ENCODE data around the gene GOLGA6L7. TPM values are rescaled to one million over a fixed set of nuclear protein-coding genes. Genes with fewer than 3 reads are reported as not detected.
"Not testable (repeated sequence)": the region's sequence is repeated elsewhere in the genome, so short reads cannot be mapped to it uniquely, and the experiment has no call there.

Gene GOLGA6L7
- total RNA-seq, 8 experiments from 2014 or later, result 0.21 to 1.4 (median 0.46) TPM; not detected in 3

DNA sequence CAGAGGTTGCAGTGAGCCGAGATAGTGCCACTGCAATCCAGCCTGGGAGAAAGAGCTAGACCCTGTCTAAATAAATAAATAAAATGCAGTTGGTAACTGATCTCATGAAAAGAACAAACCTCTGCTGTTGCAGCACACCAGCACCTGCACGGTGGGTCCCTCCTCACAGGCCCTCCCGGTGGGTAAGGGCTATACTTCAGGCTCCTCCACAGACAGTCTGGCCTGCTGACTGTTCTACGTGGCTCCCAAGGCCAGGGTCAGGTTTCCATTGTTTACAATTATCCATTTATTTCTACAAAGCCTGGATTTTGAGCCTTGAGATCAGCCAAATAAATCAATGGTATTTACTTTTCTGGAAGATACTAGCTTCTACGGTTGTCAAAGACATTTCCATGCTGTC, 32.2 kb upstream of the GOLGA6L7 start:
- peak in 1 of 8 experiments; percentile 21 for ATAC-seq (replicated peaks in 6 of 8)
- H3K27ac ChIP-seq, result no peak overlapping the region
- in situ Hi-C loops (cut with MboI; ENCODE audit: low pct_unique_long_range_greater_than_20kb in 2 of 9, low sequenced_read_pairs in 9 of 9, unreplicated experiment in 9 of 9), result loop anchor here in 4 of 9 experiments (25.0 kb wide), 1 partner anchor 207 kb away; no protein-coding TSS in a partner anchor
- WGBS, 10 experiments, result 74 to 100% (median 79%) methylated on average over 1 to 5 of the region's 5 CpGs; no CpG with 5 or more reads in 6 of the 10 experiments
- H3K4me3 ChIP-seq, result no peak overlapping the region
- H3K4me1 ChIP-seq (replicated peaks in 1 of 2), result peaks cover 5 to 8% of the 10 kb centered on the region in 2 donors

DNA sequence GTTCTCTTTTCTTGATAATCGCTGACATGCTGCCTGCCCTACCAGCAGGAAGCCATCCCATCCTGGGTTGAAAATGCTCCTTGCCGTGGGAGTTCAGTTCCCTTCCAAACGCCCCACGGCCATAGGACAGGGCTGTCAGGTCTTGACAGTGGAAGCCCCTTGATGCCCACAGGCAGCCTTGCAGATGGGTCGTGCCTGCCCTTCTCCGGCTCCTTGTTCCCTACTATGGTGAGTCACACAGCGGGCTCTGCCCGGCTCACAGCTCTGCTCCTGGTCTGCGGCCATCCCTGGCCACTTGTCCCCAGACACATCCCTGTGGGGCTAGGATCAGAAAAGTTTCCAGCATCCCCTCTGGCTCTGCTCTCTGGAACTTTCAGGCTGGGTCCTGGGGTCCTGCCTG, 31.1 kb upstream of the GOLGA6L7 start:
- Histone ChIP-seq H3K27ac (no peak overlapping the region), H3K4me1 (replicated peaks in 1 of 2) (no peaks in the 10 kb centered on the region), H3K4me3 (no peak overlapping the region)
- ATAC-seq (replicated peaks in 6 of 8), result no peak
- in situ Hi-C loops (cut with MboI; ENCODE audit: low pct_unique_long_range_greater_than_20kb in 2 of 9, low sequenced_read_pairs in 9 of 9, unreplicated experiment in 9 of 9), result loop anchor here in 4 of 9 experiments (25.0 kb wide), 1 partner anchor 208 kb away; no protein-coding TSS in a partner anchor
- WGBS, 10 experiments, result 0 to 100% (median 86%) methylated on average over 1 to 8 of the region's 9 CpGs; no CpG with 5 or more reads in 3 of the 10 experiments

DNA sequence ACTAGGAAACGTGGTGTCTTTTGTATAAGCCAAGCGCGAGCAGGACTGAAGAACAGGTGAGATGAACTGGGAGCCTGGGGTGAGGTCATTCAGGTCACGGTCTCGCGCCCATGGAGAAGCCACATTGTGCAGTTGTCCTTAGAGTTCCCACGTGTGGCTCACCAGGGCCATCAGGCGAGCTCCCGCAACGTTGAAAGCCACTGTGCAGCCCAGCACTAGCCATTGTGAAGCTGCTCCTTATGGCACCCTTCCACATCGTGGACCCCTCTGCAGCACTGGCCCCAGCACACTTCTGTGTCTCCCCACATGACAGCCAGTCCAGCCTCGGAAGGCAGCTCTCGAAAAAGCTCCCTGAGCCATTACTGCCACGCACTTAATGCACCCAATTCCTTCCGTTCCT, 29.8 kb upstream of the GOLGA6L7 start:
- no peak overlapping the region for H3K27ac ChIP-seq
- ATAC-seq (replicated peaks in 6 of 8), result no peak
- 40 to 100% (median 90%) methylated on average over 1 to 12 of the region's 15 CpGs; no CpG with 5 or more reads in 2 of the 10 experiments for WGBS, 10 experiments
- H3K4me3 ChIP-seq, result no peak overlapping the region
- in situ Hi-C loops (cut with MboI; ENCODE audit: low pct_unique_long_range_greater_than_20kb in 2 of 9, low sequenced_read_pairs in 9 of 9, unreplicated experiment in 9 of 9), result loop anchor here in 4 of 9 experiments (25.0 kb wide), 1 partner anchor 209 kb away; no protein-coding TSS in a partner anchor
- no peaks in the 10 kb centered on the region for H3K4me1 ChIP-seq (replicated peaks in 1 of 2)

DNA sequence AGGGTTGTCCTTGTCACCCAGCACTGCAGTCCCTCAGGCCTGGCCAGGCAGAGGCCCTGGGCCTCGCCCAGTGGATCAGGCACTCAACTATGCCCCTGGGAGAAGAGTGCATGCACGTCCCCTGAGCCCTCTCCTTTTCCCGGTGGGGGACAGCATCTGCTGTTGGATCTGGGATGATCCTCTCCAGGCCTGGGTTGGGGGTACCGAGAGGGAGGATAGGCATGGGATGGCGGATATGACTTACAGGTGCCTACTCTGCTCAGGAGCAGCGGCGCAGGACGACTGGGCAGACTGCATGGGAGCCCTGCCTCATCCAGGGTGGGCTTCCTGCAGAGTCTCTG, 28.4 kb upstream of the GOLGA6L7 start:
- 70 to 100% (median 83%) methylated on average over 1 to 2 of the region's 8 CpGs; no CpG with 5 or more reads in 6 of the 10 experiments for WGBS, 10 experiments
- no peak overlapping the region for H3K27ac ChIP-seq

DNA sequence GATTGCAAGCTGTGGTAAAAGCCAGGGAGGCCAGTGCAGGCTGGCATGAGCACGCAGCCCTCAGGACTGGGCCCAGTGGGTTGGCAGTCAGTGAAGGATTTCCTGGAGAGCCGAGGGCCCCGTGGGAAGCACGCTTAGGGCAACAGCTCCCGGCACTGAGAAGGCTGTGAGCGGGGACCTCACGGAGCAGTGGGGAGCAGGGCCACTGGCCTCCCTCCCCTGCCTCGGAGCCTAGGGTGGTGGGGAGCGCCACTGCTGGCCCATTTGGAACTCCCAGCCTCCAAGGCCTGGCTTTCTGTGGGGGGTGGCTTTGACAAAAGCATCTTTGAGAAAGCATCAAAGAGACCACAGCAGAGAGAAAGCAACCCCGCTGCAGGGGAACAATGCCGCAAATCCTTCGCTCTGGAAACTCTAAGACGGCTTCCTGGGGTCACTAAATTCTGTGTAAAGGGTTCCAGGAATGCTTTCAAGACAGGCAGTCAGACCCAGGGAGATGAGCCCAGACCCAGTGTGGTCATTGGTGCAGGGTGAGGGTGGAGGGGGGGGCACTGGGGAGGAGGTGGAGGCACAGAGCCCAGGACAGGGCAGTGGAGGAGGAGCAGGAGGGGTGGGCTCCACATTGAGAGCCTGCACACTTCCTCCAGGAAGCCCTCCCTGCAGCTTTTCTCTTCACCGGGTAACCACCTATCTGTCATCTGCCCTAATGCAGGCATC, 27.8 kb upstream of the GOLGA6L7 start:
- H3K4me1 ChIP-seq (replicated peaks in 1 of 2), result no peaks in the 10 kb centered on the region
- ATAC-seq (replicated peaks in 6 of 8), result peak in 2 of 8 experiments; percentile 24 to 30
- WGBS, 10 experiments, result 0 to 88% (median 70%) methylated on average over 1 to 4 of the region's 14 CpGs; no CpG with 5 or more reads in 4 of the 10 experiments
- H3K27ac ChIP-seq, result no peak overlapping the region
- no peak overlapping the region for H3K4me3 ChIP-seq
- in situ Hi-C loops (cut with MboI; ENCODE audit: low pct_unique_long_range_greater_than_20kb in 2 of 9, low sequenced_read_pairs in 9 of 9, unreplicated experiment in 9 of 9), result loop anchor here in 4 of 9 experiments (25.0 kb wide), 1 partner anchor 211 kb away; no protein-coding TSS in a partner anchor

More for the DNA sequence above, 28.4 kb upstream of the GOLGA6L7 start:
- no peak for ATAC-seq (replicated peaks in 6 of 8)
- in situ Hi-C loops (cut with MboI; ENCODE audit: low pct_unique_long_range_greater_than_20kb in 2 of 9, low sequenced_read_pairs in 9 of 9, unreplicated experiment in 9 of 9), result loop anchor here in 4 of 9 experiments (25.0 kb wide), 1 partner anchor 210 kb away; no protein-coding TSS in a partner anchor
- no peaks in the 10 kb centered on the region for H3K4me1 ChIP-seq (replicated peaks in 1 of 2)
- no peak overlapping the region for H3K4me3 ChIP-seq

DNA sequence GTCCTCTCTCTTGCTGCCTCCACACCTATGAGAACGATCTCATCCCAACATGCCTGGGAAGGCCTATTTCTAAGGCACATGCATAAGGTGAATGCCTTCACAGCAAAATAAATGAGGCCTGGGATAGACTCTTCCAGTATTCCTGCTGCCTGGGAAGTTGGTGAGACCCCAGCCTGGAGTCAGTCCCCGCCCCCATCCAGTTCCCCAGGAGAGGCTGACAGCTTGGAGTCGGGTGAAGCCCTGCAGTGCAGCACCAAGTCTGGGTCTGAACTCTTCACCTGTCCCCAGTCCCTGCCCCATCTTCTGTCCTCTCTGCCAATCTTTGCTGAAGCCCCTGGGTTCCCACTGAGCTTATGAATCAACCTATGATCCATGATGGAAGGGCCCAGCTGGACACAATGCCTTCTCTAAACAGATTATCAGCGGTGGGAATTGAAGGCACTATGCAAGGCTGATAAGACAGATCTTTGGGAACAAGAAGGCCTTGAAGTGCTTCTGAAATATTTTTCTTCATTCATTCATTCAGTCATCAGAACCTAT, 27.1 kb upstream of the GOLGA6L7 start:
- Histone ChIP-seq H3K4me3 (no peak overlapping the region), H3K27ac (no peak overlapping the region), H3K4me1 (replicated peaks in 1 of 2) (no peaks in the 10 kb centered on the region)
- in situ Hi-C loops (cut with MboI; ENCODE audit: low pct_unique_long_range_greater_than_20kb in 2 of 9, low sequenced_read_pairs in 9 of 9, unreplicated experiment in 9 of 9), result loop anchor here in 4 of 9 experiments (25.0 kb wide), 1 partner anchor 212 kb away; no protein-coding TSS in a partner anchor
- ATAC-seq (replicated peaks in 6 of 8), result no peak
- 17 to 70% (median 34%) methylated on average over 1 to 2 of the region's 4 CpGs; no CpG with 5 or more reads in 6 of the 10 experiments for WGBS, 10 experiments

DNA sequence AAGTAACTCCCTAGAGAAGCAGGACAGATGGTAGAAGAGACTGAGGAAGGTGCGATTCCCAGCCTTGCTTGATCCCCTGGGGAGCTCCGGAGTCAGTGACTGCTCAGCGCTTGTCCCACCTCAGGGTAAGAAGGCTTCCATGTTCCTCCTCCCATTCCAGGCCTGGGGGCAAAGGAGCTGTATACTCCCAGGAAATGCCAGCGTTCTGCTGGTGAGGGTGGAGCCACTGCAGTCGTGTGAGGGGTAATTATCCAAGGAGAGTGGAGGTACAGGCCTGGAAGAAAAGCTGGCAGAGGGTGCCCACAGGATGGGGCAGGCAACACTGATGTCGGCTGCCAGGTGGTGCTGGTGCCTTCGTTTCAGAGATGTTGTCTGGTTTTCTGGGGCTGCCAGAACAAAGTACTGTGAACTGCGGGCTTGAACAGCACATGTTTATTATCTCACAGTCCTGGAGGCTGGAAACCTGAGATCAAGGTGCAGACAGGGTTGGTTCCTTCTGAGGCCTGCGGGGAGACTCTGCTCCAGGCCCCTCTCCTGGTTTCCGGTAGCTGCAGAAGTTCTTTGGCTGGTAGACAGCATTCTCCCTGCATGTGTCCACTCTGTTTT, 25.2 kb upstream of the GOLGA6L7 start:
- Histone ChIP-seq H3K27ac (no peak overlapping the region), H3K4me1 (replicated peaks in 1 of 2) (no peaks in the 10 kb centered on the region), H3K4me3 (no peak overlapping the region)
- ATAC-seq (replicated peaks in 6 of 8), result peak in 2 of 8 experiments; percentile 46 to 68
- WGBS, 10 experiments, result 29 to 100% (median 65%) methylated on average over 1 to 5 of the region's 10 CpGs; no CpG with 5 or more reads in 4 of the 10 experiments
- in situ Hi-C loops (cut with MboI; ENCODE audit: low pct_unique_long_range_greater_than_20kb in 2 of 9, low sequenced_read_pairs in 9 of 9, unreplicated experiment in 9 of 9), result no loop called here

DNA sequence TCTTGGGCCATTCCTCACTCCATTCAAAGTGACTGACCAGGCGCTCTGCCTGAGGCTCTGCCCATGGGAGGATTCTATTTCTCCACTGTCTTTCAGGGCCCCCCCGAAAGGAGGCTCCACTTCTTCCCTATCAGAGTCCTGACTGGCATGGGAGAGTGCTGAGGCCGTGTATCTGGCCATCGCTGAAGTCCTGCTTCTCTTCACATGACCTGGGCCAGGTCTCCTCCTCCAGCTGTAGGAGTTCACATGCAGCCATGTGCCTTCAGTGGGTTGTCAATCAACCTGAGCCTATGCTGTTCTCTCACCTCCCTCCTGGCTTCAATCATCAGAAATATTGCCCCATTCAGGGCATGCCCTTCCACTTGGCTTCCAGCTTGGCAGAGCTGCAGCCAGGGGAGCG, 24.6 kb upstream of the GOLGA6L7 start:
- in situ Hi-C loops (cut with MboI; ENCODE audit: low pct_unique_long_range_greater_than_20kb in 2 of 9, low sequenced_read_pairs in 9 of 9, unreplicated experiment in 9 of 9), result no loop called here
- Histone ChIP-seq H3K4me1 (replicated peaks in 1 of 2) (no peaks in the 10 kb centered on the region), H3K4me3 (no peak overlapping the region), H3K27ac (no peak overlapping the region)
- WGBS, 10 experiments, result 31 to 100% (median 90%) methylated on average over 1 to 4 of the region's 5 CpGs; no CpG with 5 or more reads in 5 of the 10 experiments
- no peak for ATAC-seq (replicated peaks in 6 of 8)

DNA sequence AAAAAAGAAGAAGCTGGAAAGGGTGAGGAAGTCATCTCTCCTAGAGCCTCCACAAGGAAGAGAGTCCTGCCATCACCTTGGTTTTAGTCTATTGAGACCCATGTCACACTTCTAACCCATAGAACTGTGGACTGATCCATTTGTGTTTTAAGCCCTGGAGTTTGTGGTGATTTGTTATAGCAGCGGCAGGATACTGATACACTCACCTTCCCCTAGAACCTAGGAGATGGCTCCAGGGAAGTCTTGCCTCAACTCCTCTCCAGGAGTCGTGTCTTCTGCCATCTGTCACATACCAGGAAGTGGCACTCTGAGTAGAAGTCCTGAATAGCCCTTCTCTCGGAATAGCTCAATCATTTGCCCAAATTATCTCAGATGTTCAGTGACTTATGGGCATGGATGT, 22.7 kb upstream of the GOLGA6L7 start:
- WGBS, 10 experiments, result 33 to 100% (median 60%) methylated on average over 1 to 3 of the region's 3 CpGs; no CpG with 5 or more reads in 3 of the 10 experiments
- no peak overlapping the region for H3K4me3 ChIP-seq
- no peak overlapping the region for H3K27ac ChIP-seq
- in situ Hi-C loops (cut with MboI; ENCODE audit: low pct_unique_long_range_greater_than_20kb in 2 of 9, low sequenced_read_pairs in 9 of 9, unreplicated experiment in 9 of 9), result no loop called here
- no peak for ATAC-seq (replicated peaks in 6 of 8)
- H3K4me1 ChIP-seq (replicated peaks in 1 of 2), result no peaks in the 10 kb centered on the region

DNA sequence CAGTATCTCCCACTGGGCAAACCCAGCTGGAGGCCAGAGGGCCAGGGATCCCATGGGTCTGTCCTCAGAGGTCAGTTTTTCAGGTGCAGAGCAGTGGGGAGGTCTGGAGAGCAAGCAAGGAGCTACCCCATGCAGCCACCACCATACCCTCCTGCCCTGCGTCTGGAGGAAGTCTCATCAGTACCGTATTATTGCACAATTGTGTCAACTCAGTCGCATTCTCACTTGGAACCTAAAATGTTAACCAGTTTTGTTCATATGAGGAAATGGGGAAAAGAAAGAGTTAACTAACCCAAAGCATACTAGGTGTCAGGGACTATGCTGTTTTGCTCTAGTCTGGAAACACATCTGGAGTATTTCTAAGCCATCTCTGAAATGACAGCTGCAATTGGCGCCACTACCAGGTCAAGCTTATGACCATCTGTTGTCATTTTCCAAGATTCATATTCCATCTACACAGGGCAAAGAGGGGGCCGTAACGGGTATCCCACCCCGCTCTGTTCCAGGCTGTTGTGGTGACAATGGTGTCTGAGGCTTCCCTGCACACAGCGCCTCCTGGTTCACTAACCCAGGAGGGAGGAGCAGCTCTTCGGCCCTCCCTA, 20.4 kb upstream of the GOLGA6L7 start:
- Histone ChIP-seq H3K27ac (no peak overlapping the region), H3K4me1 (replicated peaks in 1 of 2) (no peaks in the 10 kb centered on the region), H3K4me3 (no peak overlapping the region)
- 0 to 100% (median 80%) methylated on average over 1 to 3 of the region's 9 CpGs; no CpG with 5 or more reads in 2 of the 10 experiments for WGBS, 10 experiments
- in situ Hi-C loops (cut with MboI; ENCODE audit: low pct_unique_long_range_greater_than_20kb in 2 of 9, low sequenced_read_pairs in 9 of 9, unreplicated experiment in 9 of 9), result no loop called here
- no peak for ATAC-seq (replicated peaks in 6 of 8)

DNA sequence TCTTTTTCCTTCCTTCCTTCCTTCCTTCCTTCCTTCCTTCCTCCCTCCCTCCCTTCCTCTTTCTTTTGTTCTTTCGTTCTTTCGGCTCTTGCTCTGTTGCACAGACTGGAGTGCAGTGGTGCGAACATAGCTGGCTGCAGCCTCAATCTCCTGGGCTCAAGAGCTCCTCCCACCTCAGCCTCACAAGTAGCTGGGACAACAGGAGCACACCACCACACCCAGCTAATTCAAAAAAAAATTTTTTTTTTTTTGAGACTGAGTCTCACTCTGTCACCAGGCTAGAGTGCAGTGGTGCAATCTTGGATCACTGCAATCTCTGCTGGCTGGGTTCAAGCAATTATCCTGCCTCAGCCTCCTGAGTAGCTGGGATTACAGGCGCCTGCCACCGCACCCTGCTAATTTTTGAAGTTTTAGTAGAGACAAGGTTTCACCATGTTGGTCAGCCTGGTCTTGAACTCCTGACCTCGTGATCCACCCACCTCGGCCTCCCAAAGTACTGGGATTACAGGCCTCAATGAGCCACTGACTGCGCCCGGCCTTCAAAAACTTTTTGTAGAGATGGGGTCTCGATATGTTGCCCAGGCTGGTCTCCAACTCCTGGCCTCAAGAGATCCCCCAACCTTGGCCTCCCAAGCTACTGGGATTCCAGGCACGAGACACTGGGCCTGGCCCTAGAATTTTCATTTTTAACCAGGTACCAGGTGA, 13.3 kb upstream of the GOLGA6L7 start:
- in situ Hi-C loops (cut with MboI; ENCODE audit: low pct_unique_long_range_greater_than_20kb in 2 of 9, low sequenced_read_pairs in 9 of 9, unreplicated experiment in 9 of 9); H3K4me3 ChIP-seq; H3K27ac ChIP-seq; H3K4me1 ChIP-seq (replicated peaks in 1 of 2): not testable (repeated sequence)
- 67 to 100% (median 93%) methylated on average over 2 to 10 of the region's 11 CpGs for WGBS, 10 experiments
- peak in 2 of 8 experiments; percentile 26 to 42 for ATAC-seq (replicated peaks in 6 of 8)

DNA sequence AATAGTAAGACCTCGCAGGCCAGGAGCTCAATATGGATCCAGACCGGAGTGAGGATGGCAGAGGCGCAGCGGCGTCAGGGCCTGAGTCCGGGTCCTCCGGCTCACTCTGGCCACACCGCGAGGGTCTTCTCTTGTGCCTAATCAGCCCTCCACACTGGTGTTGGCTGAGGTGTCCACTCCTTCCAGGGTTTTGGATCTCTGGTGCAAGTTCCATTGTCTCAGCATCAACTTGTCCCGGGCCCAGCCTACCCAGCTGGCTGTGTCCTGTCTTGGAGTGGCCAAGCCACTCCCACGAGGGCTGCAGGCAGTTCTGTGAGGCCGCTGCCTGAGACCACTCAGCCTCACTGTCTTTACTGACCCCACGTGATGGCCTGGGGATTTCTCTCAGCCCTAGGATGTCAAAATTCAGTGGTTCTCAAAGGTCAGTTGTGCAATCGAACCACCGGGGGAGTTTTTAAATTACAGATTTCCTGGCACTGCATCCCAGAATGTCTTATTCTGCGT, 12.6 kb upstream of the GOLGA6L7 start:
- in situ Hi-C loops (cut with MboI; ENCODE audit: low pct_unique_long_range_greater_than_20kb in 2 of 9, low sequenced_read_pairs in 9 of 9, unreplicated experiment in 9 of 9), result no loop called here
- 10 to 90% (median 50%) methylated on average over 3 to 10 of the region's 16 CpGs; no CpG with 5 or more reads in 3 of the 10 experiments for WGBS, 10 experiments
- H3K27ac ChIP-seq, result no peak overlapping the region
- H3K4me1 ChIP-seq (replicated peaks in 1 of 2), result peaks cover 0 to 5% of the 10 kb centered on the region in 2 donors
- ATAC-seq (replicated peaks in 6 of 8), result peak in 3 of 8 experiments; percentile 26 to 68 (median 40)
- no peak overlapping the region for H3K4me3 ChIP-seq
